AG09309 (cell line): ENCODE measurements around the gene NXNL1.
"Not testable (repeated sequence)": the region's sequence is repeated elsewhere in the genome, so short reads cannot be mapped to it uniquely, and the experiment has no call there.

Source experiments
- DNase-seq: peaks from one replicate; pipeline ENCODE4 v3.0.0-alpha.2; 2010; ENCODE audit warnings: low read depth
- H3K4me3 ChIP-seq: 2 replicates; pipeline ENCODE4 v1.5.1; 2011; ENCODE audit warnings: mild to moderate bottlenecking, low read depth, low read length, moderate library complexity; ENCODE audit not compliant: control insufficient read depth
- TF ChIP-seq, protein P1 (sequence below): IDR thresholded peaks from 2 replicates; pipeline ENCODE4 v1.5.1; 2011; ENCODE audit warnings: mild to moderate bottlenecking, low read depth, low read length, inconsistent platforms; ENCODE audit not compliant: insufficient read depth, control insufficient read depth; ENCODE audit errors: missing control alignments

NXNL1 gene

DNA sequence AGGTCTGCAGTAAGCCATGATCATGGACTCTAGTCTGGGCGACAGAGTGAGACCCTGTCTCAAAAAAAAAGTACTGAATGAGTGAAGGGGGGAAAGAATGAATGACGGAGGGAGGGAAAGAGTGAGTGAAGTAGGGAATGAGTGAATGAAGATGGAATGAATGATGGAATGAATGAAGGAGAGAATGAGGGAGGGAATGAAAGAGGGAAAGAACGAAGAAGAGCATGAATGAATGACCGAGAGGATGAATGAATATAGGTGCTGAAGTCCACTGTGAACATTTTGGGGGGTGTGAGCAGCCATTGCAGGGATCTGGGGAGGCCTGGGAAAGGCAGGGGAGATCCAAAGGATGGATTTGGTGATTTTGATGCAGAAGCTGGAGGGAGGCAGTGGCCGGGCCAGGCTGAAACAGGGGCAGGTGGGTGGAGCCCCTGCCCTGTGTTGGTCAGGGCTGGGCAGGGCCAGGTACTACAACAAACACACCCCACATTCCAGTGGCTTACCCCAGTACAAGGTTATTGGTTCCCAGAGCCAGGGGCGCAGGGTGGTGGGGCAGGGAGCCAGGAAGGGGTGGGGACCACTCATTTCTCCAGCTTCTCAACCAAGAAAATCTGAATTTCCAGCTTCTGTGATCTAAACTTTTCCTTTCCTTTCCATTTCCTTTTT lies 23.9 kb upstream of the NXNL1 start:
- H3K4me3 ChIP-seq = no peak overlapping the region
- no peak for DNase-seq
- TF ChIP-seq, protein P1, sequence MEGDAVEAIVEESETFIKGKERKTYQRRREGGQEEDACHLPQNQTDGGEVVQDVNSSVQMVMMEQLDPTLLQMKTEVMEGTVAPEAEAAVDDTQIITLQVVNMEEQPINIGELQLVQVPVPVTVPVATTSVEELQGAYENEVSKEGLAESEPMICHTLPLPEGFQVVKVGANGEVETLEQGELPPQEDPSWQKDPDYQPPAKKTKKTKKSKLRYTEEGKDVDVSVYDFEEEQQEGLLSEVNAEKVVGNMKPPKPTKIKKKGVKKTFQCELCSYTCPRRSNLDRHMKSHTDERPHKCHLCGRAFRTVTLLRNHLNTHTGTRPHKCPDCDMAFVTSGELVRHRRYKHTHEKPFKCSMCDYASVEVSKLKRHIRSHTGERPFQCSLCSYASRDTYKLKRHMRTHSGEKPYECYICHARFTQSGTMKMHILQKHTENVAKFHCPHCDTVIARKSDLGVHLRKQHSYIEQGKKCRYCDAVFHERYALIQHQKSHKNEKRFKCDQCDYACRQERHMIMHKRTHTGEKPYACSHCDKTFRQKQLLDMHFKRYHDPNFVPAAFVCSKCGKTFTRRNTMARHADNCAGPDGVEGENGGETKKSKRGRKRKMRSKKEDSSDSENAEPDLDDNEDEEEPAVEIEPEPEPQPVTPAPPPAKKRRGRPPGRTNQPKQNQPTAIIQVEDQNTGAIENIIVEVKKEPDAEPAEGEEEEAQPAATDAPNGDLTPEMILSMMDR = no peak

DNA sequence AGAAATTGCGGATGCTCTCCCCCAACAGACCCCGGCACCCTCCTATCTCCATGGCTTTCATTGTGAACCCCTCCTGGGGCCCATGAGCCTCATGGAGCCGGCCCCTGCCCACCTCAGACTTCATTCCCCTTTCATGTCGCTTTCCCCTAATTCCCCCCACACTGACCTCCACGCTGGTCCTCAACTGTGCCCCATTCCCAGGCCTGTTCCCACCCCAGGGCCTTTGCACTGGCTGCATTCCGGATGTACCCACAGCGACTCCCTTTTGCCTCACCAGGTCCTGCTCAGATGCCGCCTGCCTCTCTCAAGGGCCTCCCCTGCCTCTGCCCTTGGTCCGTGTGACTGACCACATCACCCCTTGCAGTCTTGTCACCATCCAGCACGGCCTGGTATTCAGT lies 22.9 kb upstream of the NXNL1 start:
- DNase-seq = no peak
- H3K4me3 ChIP-seq = no peak overlapping the region
- TF ChIP-seq, protein P1 = no peak

DNA sequence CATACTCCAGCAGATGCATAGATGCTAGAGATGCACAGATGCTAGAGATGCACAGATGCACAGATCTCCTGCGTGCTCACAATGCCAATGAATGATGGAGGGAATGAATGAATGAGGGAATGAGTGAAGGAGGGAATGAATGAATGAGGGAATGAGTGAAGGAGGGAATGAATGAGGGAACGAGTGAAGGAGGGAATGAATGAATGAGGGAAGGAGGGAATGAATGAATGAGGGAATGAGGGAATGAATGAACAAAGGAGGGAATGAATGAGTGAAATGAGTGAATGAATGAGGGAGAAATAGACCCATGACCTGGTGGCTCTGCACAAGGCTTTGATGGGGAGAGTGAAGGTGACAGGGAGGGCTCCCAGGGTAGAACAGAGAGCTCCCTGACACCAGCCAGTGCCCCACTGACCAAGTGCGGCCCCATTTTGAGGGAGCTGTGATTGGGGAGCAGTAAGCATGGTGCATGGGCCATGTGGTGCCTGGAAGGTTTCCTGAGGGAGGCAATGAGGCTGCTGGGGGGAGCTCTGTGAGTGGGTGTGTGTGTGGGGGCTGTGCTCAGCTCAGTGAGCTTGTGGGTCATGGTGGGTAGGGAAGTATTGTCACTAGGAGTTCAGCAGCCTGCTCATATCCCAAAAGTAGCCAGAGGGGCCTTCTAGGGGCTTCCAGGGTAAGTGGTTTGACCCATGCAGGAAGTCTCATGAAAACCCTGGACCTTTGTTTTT lies 22.3 kb upstream of the NXNL1 start:
- DNase-seq = no peak
- no peak overlapping the region for H3K4me3 ChIP-seq
- TF ChIP-seq, protein P1 = no peak

DNA sequence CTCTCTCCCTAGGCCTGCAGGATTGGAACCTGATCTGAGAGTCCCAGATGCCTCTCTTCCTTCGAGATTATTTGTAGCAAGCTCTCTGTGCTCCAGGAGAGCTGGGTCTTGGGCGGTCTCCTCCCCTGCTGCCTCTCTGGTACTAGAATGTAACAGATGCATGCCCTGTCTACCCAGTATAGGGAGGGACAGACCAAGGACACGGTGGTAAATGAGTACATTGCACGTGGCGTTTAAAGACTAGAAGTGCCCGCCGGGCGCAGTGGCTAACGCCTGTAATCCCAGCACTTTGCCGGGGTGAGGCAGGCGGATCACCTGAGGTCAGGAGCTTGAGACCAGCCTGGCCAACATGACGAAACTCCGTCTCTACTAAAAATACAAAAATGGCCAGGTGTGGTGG lies 21.3 kb upstream of the NXNL1 start:
- TF ChIP-seq, protein P1 = no peak

DNA sequence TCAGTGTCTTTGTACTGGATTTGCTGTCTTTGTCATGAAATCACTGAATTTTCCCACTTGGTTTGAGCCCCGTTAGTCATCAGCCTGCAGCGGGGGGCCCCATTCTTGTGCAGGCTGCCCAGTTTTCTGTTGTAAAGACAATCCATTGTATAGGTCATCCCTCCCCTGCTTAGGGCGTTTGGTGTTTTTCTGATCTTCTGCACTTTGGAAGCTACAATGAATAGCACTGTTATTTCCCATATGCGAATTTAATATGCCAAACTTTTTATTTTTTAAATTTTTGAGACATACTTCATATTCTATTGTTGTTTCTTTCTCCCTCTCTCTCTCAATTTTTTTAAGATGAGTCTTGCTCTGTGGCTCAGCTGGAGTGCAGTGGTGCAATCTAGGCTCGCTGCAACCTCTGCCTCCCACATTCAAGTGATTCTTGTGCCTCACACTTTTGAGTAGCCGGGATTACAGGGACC lies 18.6 kb upstream of the NXNL1 start:
- DNase-seq = peak; percentile 64
- TF ChIP-seq, protein P1 = no peak
- no peak overlapping the region for H3K4me3 ChIP-seq

More for the DNA sequence above, 21.3 kb upstream of the NXNL1 start:
- H3K4me3 ChIP-seq = no peak overlapping the region
- DNase-seq = no peak

DNA sequence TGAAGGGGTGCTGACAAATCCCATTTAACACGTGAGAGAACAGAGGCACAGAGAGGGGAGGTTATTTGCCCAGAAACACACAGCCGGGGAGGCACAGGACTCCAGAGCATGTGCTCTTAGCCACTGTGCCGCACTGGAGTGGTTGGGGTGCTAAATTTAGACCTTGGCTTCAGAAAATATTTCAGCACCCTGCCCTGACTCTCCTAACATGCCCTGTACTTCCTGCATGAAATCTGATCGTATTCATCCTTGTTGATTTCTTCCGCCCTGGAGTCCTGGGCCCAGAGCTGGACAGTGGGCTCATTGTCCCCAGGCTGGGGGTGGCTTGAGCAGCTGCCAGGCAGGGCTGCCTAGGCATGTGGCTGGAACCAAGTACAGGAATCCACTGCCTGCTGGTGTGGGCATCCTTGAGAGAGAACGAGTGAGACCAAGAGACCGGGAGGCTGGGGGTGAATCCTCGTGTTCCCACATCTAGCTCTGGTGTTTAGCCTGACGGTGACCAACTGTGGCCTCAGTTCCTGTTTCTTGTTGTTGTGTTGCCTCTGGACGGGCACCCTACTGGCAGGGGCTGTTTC lies 14.9 kb upstream of the NXNL1 start:
- no peak overlapping the region for H3K4me3 ChIP-seq
- TF ChIP-seq, protein P1 = no peak

DNA sequence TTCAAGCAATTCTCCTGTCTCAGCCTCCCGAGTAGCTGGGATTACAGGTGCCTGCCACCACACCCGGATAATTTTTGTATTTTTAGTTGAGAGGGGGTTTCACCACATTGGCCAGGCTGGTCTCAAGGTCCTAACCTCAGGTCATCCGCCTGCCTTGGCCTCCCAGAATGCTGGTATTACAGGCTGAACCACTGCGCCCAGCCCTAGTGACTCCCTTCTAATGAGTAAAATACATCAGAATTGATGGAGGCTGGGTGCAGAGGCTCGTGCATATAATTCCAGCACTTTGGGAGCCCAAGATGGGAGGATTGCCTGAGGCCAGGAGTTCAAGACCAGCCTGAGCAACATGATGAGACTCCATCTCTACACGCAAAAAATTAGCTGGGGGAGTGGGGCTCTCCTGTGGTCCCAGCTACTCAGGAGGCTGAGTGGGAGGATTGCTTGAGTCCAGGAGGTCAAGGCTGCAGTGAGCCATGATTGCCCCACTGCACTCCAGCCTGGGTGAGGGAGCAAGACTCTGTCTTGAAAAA lies 14.3 kb upstream of the NXNL1 start:
- not testable (repeated sequence) for H3K4me3 ChIP-seq, DNase-seq

More for the DNA sequence above, 14.9 kb upstream of the NXNL1 start:
- DNase-seq = no peak
